ENCODE data around the gene ZNF629. TPM values are rescaled to one million over a fixed set of nuclear protein-coding genes. Genes with fewer than 3 reads are reported as not detected.

ZNF629 gene
- total RNA-seq, 5 donors from 2014 or later (not counting 1 experiment from before 2014, with no cell fraction given) = 2.4 to 7.6 (median 4.4) TPM

GRCh38 chr16:30758988-30759491 is 28.0 kb downstream of the ZNF629 start:
- H3K27me3 Mint-ChIP-seq = no peaks in the 10 kb centered on the region
- ChIA-PET CTCF (interaction anchor here in 1 of 2 donors (1.0 kb wide), 1 partner anchor 11 kb away, joined by 5 read pairs; the partner anchor contains the start of gene PHKG2), POLR2A (no interaction called here)
- H3K36me3 Mint-ChIP-seq = peaks cover 22% of the 10 kb centered on the region
- no peak overlapping the region for H3K4me3 Mint-ChIP-seq
- H3K4me1 Mint-ChIP-seq = peaks cover 28 to 34% (median 33%) of the 10 kb centered on the region in 3 donors
- Histone ChIP-seq H3K27me3 (replicated peaks in 1 of 2; ENCODE audit: control insufficient read depth in 2 of 2, extremely low read depth in 1 of 2, insufficient read depth in 2 of 2, low read length in 1 of 2) (no peaks in the 10 kb centered on the region), H3K4me1 (ENCODE audit: control insufficient read depth in 1 of 2, extremely low read depth in 1 of 2, insufficient read depth in 2 of 2, low read length in 2 of 2) (peaks cover 10 to 29% of the 10 kb centered on the region in 2 experiments), H3K27ac (ENCODE audit: low read length) (no peak overlapping the region), H3K9me3 (no peaks in the 10 kb centered on the region), H3K36me3 (ENCODE audit: control insufficient read depth in 2 of 2, extremely low read depth in 1 of 2, insufficient read depth in 1 of 2, low read length in 1 of 2) (peaks cover 6 to 36% of the 10 kb centered on the region in 2 donors), H3K4me3 (ENCODE audit: control insufficient read depth in 1 of 2, extremely low read depth in 1 of 2, low read length in 1 of 2) (no peak overlapping the region)
- ATAC-seq (replicated peaks in 1 of 4) = no peak
- no peak overlapping the region for H3K27ac Mint-ChIP-seq
- DNase-seq = no peak
- 83% methylated on average over 8 of the region's 10 CpGs for WGBS (ENCODE audit: insufficient coverage)
- H3K9me3 Mint-ChIP-seq = no peaks in the 10 kb centered on the region

GRCh38 chr16:30757316-30757715 is 29.7 kb downstream of the ZNF629 start:
- DNase-seq (no peak), ATAC-seq (replicated peaks in 1 of 4) (no peak)
- H3K36me3 ChIP-seq (ENCODE audit: control insufficient read depth in 2 of 2, extremely low read depth in 1 of 2, insufficient read depth in 1 of 2, low read length in 1 of 2) = peaks cover 6 to 44% of the 10 kb centered on the region in 2 donors
- Mint-ChIP-seq H3K27ac (no peak overlapping the region), H3K9me3 (no peaks in the 10 kb centered on the region), H3K4me1 (peaks cover 14 to 19% (median 16%) of the 10 kb centered on the region in 3 donors), H3K36me3 (peaks cover 21% of the 10 kb centered on the region), H3K4me3 (no peak overlapping the region), H3K27me3 (no peaks in the 10 kb centered on the region)
- H3K9me3 ChIP-seq = no peaks in the 10 kb centered on the region
- POLR2A ChIA-PET = no interaction called here
- no peak overlapping the region for H3K27ac ChIP-seq (ENCODE audit: low read length)
- 99% methylated on average over 7 of the region's 7 CpGs for WGBS (ENCODE audit: insufficient coverage)
- CTCF ChIA-PET = no interaction called here
- peaks cover 0 to 15% of the 10 kb centered on the region in 2 experiments for H3K4me1 ChIP-seq (ENCODE audit: control insufficient read depth in 1 of 2, extremely low read depth in 1 of 2, insufficient read depth in 2 of 2, low read length in 2 of 2)
- H3K4me3 ChIP-seq (ENCODE audit: control insufficient read depth in 1 of 2, extremely low read depth in 1 of 2, low read length in 1 of 2) = no peak overlapping the region
- no peaks in the 10 kb centered on the region for H3K27me3 ChIP-seq (replicated peaks in 1 of 2; ENCODE audit: control insufficient read depth in 2 of 2, extremely low read depth in 1 of 2, insufficient read depth in 2 of 2, low read length in 1 of 2)

- no peak overlapping the region for H3K4me3 ChIP-seq (ENCODE audit: control insufficient read depth in 1 of 2, extremely low read depth in 1 of 2, low read length in 1 of 2)
- Mint-ChIP-seq H3K9me3 (no peaks in the 10 kb centered on the region), H3K36me3 (peaks cover 22% of the 10 kb centered on the region), H3K27me3 (no peaks in the 10 kb centered on the region), H3K4me3 (no peak overlapping the region), H3K4me1 (peaks cover 9 to 13% (median 10%) of the 10 kb centered on the region in 3 donors), H3K27ac (no peak overlapping the region)
- ChIA-PET CTCF (no interaction called here), POLR2A (no interaction called here)
- 98% methylated on average over 6 of the region's 13 CpGs for WGBS (ENCODE audit: insufficient coverage)
- peaks cover 0 to 14% of the 10 kb centered on the region in 2 experiments for H3K4me1 ChIP-seq (ENCODE audit: control insufficient read depth in 1 of 2, extremely low read depth in 1 of 2, insufficient read depth in 2 of 2, low read length in 2 of 2)
- no peaks in the 10 kb centered on the region for H3K9me3 ChIP-seq
- ATAC-seq (replicated peaks in 1 of 4) = no peak
- DNase-seq = no peak
- H3K27ac ChIP-seq (ENCODE audit: low read length) = no peak overlapping the region
- no peaks in the 10 kb centered on the region for H3K27me3 ChIP-seq (replicated peaks in 1 of 2; ENCODE audit: control insufficient read depth in 2 of 2, extremely low read depth in 1 of 2, insufficient read depth in 2 of 2, low read length in 1 of 2)
- peaks cover 6 to 46% of the 10 kb centered on the region in 2 donors for H3K36me3 ChIP-seq (ENCODE audit: control insufficient read depth in 2 of 2, extremely low read depth in 1 of 2, insufficient read depth in 1 of 2, low read length in 1 of 2)
Measured at GRCh38 chr16:30756781-30757100, 30.3 kb downstream of the ZNF629 start.

- WGBS (ENCODE audit: insufficient coverage) = 92% methylated on average over 20 of the region's 20 CpGs
- Histone ChIP-seq H3K9me3 (no peaks in the 10 kb centered on the region), H3K36me3 (ENCODE audit: control insufficient read depth in 2 of 2, extremely low read depth in 1 of 2, insufficient read depth in 1 of 2, low read length in 1 of 2) (peaks cover 6 to 51% of the 10 kb centered on the region in 2 donors), H3K4me1 (ENCODE audit: control insufficient read depth in 1 of 2, extremely low read depth in 1 of 2, insufficient read depth in 2 of 2, low read length in 2 of 2) (peaks cover 0 to 10% of the 10 kb centered on the region in 2 experiments), H3K4me3 (ENCODE audit: control insufficient read depth in 1 of 2, extremely low read depth in 1 of 2, low read length in 1 of 2) (no peak overlapping the region), H3K27me3 (replicated peaks in 1 of 2; ENCODE audit: control insufficient read depth in 2 of 2, extremely low read depth in 1 of 2, insufficient read depth in 2 of 2, low read length in 1 of 2) (no peaks in the 10 kb centered on the region), H3K27ac (ENCODE audit: low read length) (no peak overlapping the region)
- Mint-ChIP-seq H3K9me3 (no peaks in the 10 kb centered on the region), H3K27me3 (no peaks in the 10 kb centered on the region), H3K27ac (no peak overlapping the region), H3K36me3 (peaks cover 27% of the 10 kb centered on the region), H3K4me1 (peaks cover 8 to 11% (median 9%) of the 10 kb centered on the region in 3 donors), H3K4me3 (no peak overlapping the region)
- ATAC-seq (replicated peaks in 1 of 4) = no peak
- no peak for DNase-seq
- POLR2A ChIA-PET = no interaction called here
- CTCF ChIA-PET = no interaction called here
Measured at GRCh38 chr16:30755955-30756780, 30.8 kb downstream of the ZNF629 start.

- CTCF ChIA-PET = no interaction called here
- no peaks in the 10 kb centered on the region for H3K27me3 Mint-ChIP-seq
Measured at GRCh38 chr16:30753596-30753995, 33.4 kb downstream of the ZNF629 start.

GRCh38 chr16:30750876-30751465 is 36.0 kb downstream of the ZNF629 start:
- Histone ChIP-seq H3K4me3 (ENCODE audit: control insufficient read depth in 1 of 2, extremely low read depth in 1 of 2, low read length in 1 of 2) (no peak overlapping the region), H3K9me3 (no peaks in the 10 kb centered on the region), H3K27ac (ENCODE audit: low read length) (no peak overlapping the region), H3K4me1 (ENCODE audit: control insufficient read depth in 1 of 2, extremely low read depth in 1 of 2, insufficient read depth in 2 of 2, low read length in 2 of 2) (peaks cover 0 to 18% of the 10 kb centered on the region in 2 experiments), H3K36me3 (ENCODE audit: control insufficient read depth in 2 of 2, extremely low read depth in 1 of 2, insufficient read depth in 1 of 2, low read length in 1 of 2) (peaks cover 5 to 45% of the 10 kb centered on the region in 2 donors), H3K27me3 (replicated peaks in 1 of 2; ENCODE audit: control insufficient read depth in 2 of 2, extremely low read depth in 1 of 2, insufficient read depth in 2 of 2, low read length in 1 of 2) (no peaks in the 10 kb centered on the region)
- Mint-ChIP-seq H3K36me3 (peaks cover 34% of the 10 kb centered on the region), H3K9me3 (no peaks in the 10 kb centered on the region), H3K4me1 (peaks cover 19 to 24% (median 22%) of the 10 kb centered on the region in 3 donors), H3K27me3 (no peaks in the 10 kb centered on the region), H3K27ac (no peak overlapping the region), H3K4me3 (peak overlapping the region in 1 of 3 donors; percentile 13)
- no peak for ATAC-seq (replicated peaks in 1 of 4)
- DNase-seq = no peak
- ChIA-PET CTCF (no interaction called here), POLR2A (no interaction called here)
- WGBS (ENCODE audit: insufficient coverage) = 96% methylated on average over 20 of the region's 20 CpGs

More at GRCh38 chr16:30753596-30753995, 33.4 kb downstream of the ZNF629 start:
- Histone ChIP-seq H3K27ac (ENCODE audit: low read length) (no peak overlapping the region), H3K36me3 (ENCODE audit: control insufficient read depth in 2 of 2, extremely low read depth in 1 of 2, insufficient read depth in 1 of 2, low read length in 1 of 2) (peaks cover 9 to 57% of the 10 kb centered on the region in 2 donors), H3K27me3 (replicated peaks in 1 of 2; ENCODE audit: control insufficient read depth in 2 of 2, extremely low read depth in 1 of 2, insufficient read depth in 2 of 2, low read length in 1 of 2) (no peaks in the 10 kb centered on the region), H3K4me1 (ENCODE audit: control insufficient read depth in 1 of 2, extremely low read depth in 1 of 2, insufficient read depth in 2 of 2, low read length in 2 of 2) (peaks cover 0 to 11% of the 10 kb centered on the region in 2 experiments), H3K4me3 (ENCODE audit: control insufficient read depth in 1 of 2, extremely low read depth in 1 of 2, low read length in 1 of 2) (no peak overlapping the region), H3K9me3 (no peaks in the 10 kb centered on the region)
- Mint-ChIP-seq H3K4me1 (peaks cover 7 to 13% (median 11%) of the 10 kb centered on the region in 3 donors), H3K27ac (no peak overlapping the region), H3K9me3 (no peaks in the 10 kb centered on the region), H3K36me3 (peaks cover 38% of the 10 kb centered on the region), H3K4me3 (no peak overlapping the region)
- WGBS (ENCODE audit: insufficient coverage) = 94% methylated on average over 4 of the region's 4 CpGs
- POLR2A ChIA-PET = interaction anchor here in 1 of 2 donors (0.6 kb wide), 1 partner anchor 13 kb away, joined by 3 read pairs; no protein-coding TSS in a partner anchor
- ATAC-seq (replicated peaks in 1 of 4) (no peak), DNase-seq (no peak)

All from T-cell (primary cell).